Bronchus fibroblast of lung (primary cell): ENCODE measurements around the gene SYT13. TPM values are rescaled to one million over a fixed set of nuclear protein-coding genes. Genes with fewer than 3 reads are reported as not detected.

Experiments used
- total RNA-seq: library from RNA; depleted of rRNA; stranded (reverse); fragments of >200 nt; gene quantifications from 2 replicates; pipeline ENCODE4 v1.2.3, GENCODE V29; 2015

SYT13 gene
- total RNA-seq: not detected in 2 replicates

DNA sequence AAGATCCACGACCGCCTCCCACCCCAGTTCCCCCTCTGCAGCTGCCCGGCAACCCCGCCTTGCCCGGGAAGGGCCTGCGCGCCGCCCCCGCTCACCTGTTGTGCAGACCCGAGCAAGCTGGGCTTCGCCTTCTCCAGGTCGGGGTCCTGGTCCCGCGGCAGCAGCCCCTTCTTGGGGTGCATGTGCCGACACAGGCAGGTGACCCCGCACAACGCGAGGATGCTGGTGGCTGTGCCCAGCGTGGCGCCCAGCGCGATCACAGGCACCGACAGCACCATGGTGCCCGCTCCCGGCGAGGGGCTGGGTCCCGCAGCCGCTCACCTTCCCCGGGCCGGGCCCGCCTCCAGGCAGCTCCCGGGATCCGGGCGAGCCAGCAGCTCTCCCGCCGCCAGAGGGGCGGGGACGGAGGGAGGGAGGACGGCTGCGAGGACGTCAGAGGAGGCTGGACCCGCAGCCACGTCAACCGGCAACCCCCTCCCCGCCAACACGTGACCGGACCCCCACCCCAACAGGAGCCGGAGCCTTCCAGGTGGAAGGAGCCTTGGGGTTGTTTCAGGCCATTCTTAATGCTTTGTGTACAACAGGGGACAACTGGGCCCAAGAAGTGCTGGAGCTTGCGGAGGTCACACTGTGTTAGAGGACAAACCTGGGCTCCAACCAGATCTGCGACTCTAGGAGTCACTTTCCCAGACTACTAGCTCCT lies at the start of gene SYT13:
Gene SYT13 (minus strand): TSS at position 412 of the 703 bp plus-strand sequence. CDS start 134 bp downstream, at position 278.

Other genes with a start within 250 kb of the SYT13 start
- gene PRDM11, start 139.7 kb downstream of the SYT13 start, total RNA-seq: 3.4 TPM in 2 replicates